HepG2 (cell line): ENCODE results near the gene PAPSS2. TPM values are rescaled to one million over a fixed set of nuclear protein-coding genes. Genes with fewer than 3 reads are reported as not detected.

Experiments used
- ATAC-seq: fragments of 200-7000 bp; cut with Tn5 transposase; 3 replicates; pipeline ENCODE4 v1.9.1; 2020; ENCODE audit warnings: mild to moderate bottlenecking, moderate library complexity
- BruUV-seq: library from RNA; stranded (reverse); fragments of 400-500 nt; replicated peaks from 2 replicates; lab custom pipeline; 2021; lab: Mats Ljungman, UMichigan
- CTCF ChIA-PET: fragments of 300-600 bp; formaldehyde crosslinking; extraction: SDS; loops from one replicate; lab custom pipeline; 2021; ENCODE audit warnings: low total read pairs, inconsistent platforms, low intra/inter-chr PET ratio; lab: Yijun Ruan, JAX
- POLR2A ChIA-PET: fragments of 350-600 bp; sonication (Branson Sonifier 250); formaldehyde crosslinking; loops from one replicate; lab custom pipeline; 2020; ENCODE audit warnings: antibody characterized with exemption, inconsistent platforms; lab: Yijun Ruan, JAX
- DNase-seq: peaks from one replicate; pipeline ENCODE4 v3.0.0-alpha.2; 2015; ENCODE audit warnings: low spot score
- FAIRE-seq: peaks from 3 replicates; lab custom pipeline; 2011; peaks lifted over from hg19 to GRCh38; lab: Jason Lieb, UNC
- H2AFZ ChIP-seq: one replicate; pipeline ENCODE4 v1.6.1; 2011; ENCODE audit warnings: low read length, inconsistent platforms
- H3K27ac ChIP-seq: fragments of 300-600 bp; 3 replicates; pipeline ENCODE4 v1.8.0; 2011; ENCODE audit warnings: mixed run types, mild to moderate bottlenecking, mixed read lengths, low read length, inconsistent platforms; ENCODE audit not compliant: insufficient read depth; ENCODE audit errors: extremely low read length
- H3K27me3 ChIP-seq, 2 experiments: fragments of 200-600 bp in 1 of 2; 2 replicates in 1 of 2; 3 replicates in 1 of 2; pipeline versions ENCODE4 v1.6.0 to v1.8.0; 2011; ENCODE audit warnings: low read length in 2 of 2, mild to moderate bottlenecking in 2 of 2, moderate library complexity in 2 of 2, inconsistent platforms in 1 of 2; ENCODE audit not compliant: insufficient read depth in 2 of 2, control insufficient read depth in 1 of 2
- H3K36me3 ChIP-seq, 2 experiments: fragments of 200-600 bp in 1 of 2; replicated peaks in 1 of 2; 2 replicates in 1 of 2; 3 replicates in 1 of 2; pipeline versions ENCODE4 v1.5.1 to v1.8.0; 2011; ENCODE audit warnings: low read length in 2 of 2, inconsistent platforms in 1 of 2; ENCODE audit not compliant: insufficient read depth in 2 of 2, control insufficient read depth in 1 of 2
- H3K4me1 ChIP-seq: 2 replicates; pipeline ENCODE4 v1.5.1; 2012; ENCODE audit warnings: low read length, inconsistent platforms; ENCODE audit not compliant: insufficient read depth
- H3K4me2 ChIP-seq: 2 replicates; pipeline ENCODE4 v1.6.0; 2011; ENCODE audit warnings: low read depth, low read length, inconsistent platforms
- H3K4me3 ChIP-seq, 3 experiments: fragments of 200-600 bp in 1 of 3; sonication (generic), shearing (Covaris generic) in 1 of 3; replicated peaks in 1 of 3; 2 replicates each; pipeline ENCODE4 v1.5.1; 2011 to 2016; ENCODE audit warnings: low read length in 3 of 3, inconsistent platforms in 2 of 3, low read depth in 2 of 3, mild to moderate bottlenecking in 2 of 3, control low read depth in 1 of 3, mixed read lengths in 1 of 3; ENCODE audit not compliant: insufficient read depth in 1 of 3
- H3K79me2 ChIP-seq: one replicate; pipeline ENCODE4 v1.6.1; 2011; ENCODE audit warnings: low read length, inconsistent platforms; ENCODE audit not compliant: insufficient read depth
- H3K9ac ChIP-seq: 2 replicates; pipeline ENCODE4 v1.6.0; 2011; ENCODE audit warnings: mild to moderate bottlenecking, low read depth, low read length, inconsistent platforms; ENCODE audit not compliant: insufficient read depth
- H3K9me3 ChIP-seq: 2 replicates; pipeline ENCODE4 v1.5.1; 2012; ENCODE audit warnings: mild to moderate bottlenecking, low read length
- H4K20me1 ChIP-seq: 2 replicates; pipeline ENCODE4 v1.6.0; 2011; ENCODE audit warnings: inconsistent platforms, mild to moderate bottlenecking, low read length, moderate library complexity; ENCODE audit not compliant: insufficient read depth
- PHF8 ChIP-seq: sonication (generic); formaldehyde crosslinking; IDR thresholded peaks from 2 replicates; pipeline ENCODE4 v1.5.0; 2020; ENCODE audit warnings: missing genetic modification reagents
- ZNF121 ChIP-seq: sonication (generic); formaldehyde crosslinking; IDR thresholded peaks from 2 replicates; pipeline ENCODE4 v1.5.0; 2020; ENCODE audit warnings: mild to moderate bottlenecking, missing genetic modification reagents
- ZNF496 ChIP-seq: sonication (generic); formaldehyde crosslinking; IDR thresholded peaks from 2 replicates; pipeline ENCODE4 v1.8.1; 2023; ENCODE audit warnings: mild to moderate bottlenecking, moderate library complexity, missing genetic modification reagents; ENCODE audit not compliant: insufficient replicate concordance
- WGBS: methylation state at CpG from one replicate; pipeline ENCODE4 v1.1.6; 2017; ENCODE audit warnings: low lambda C conversion rate; 5-methylcytosine and 5-hydroxymethylcytosine counted together
- in situ Hi-C: cut with HindIII; loops from 2 replicates; pipeline ENCODE4 v1.10.0; 2017; ENCODE audit warnings: low pct_unique_long_range_greater_than_20kb; ENCODE audit not compliant: extremely low pct_ligation_motif_present
- intact Hi-C: fragments of 100-400 bp; cut with micrococcal nuclease; formaldehyde crosslinking; loops from one replicate; pipeline ENCODE4 v1.10.0; 2022; ENCODE audit not compliant: unreplicated experiment
- polyA plus RNA-seq, 8 experiments: library from polyadenylated mRNA; depleted of rRNA in 3 of 8; stranded (reverse) in 7 of 8; unstranded in 1 of 8; fragments of >200 nt; fragmentation: Illumina TruSeq in 4 of 8; extraction: Trizol in 4 of 8; gene quantifications; 2 replicates each; pipeline versions ENCODE4 v1.2.1 to v1.2.3, GENCODE V29; 2011 to 2016; ENCODE audit warnings: low read depth in 4 of 8, missing spikeins in 1 of 8, mixed read lengths in 1 of 8; ENCODE audit not compliant: insufficient read depth in 1 of 8
- total RNA-seq, 5 experiments: library from RNA; depleted of rRNA; stranded (reverse); fragments of >200 nt; fragmentation: Illumina TruSeq; extraction: Trizol; gene quantifications; 2 replicates each; pipeline ENCODE4 v1.2.3, GENCODE V29; 2016; ENCODE audit warnings: low read depth in 1 of 5
- TF ChIP-seq, protein P1 (sequence below): sonication (generic); formaldehyde crosslinking; IDR thresholded peaks from 2 replicates; pipeline ENCODE4 v1.4.0; 2020; ENCODE audit warnings: mild to moderate bottlenecking, missing genetic modification reagents

The PAPSS2 gene
- total and polyA plus RNA-seq, 2 of the 13 experiments (the other 11 are each of a cell fraction or from before 2014, with no cell fraction given) = 0.11 to 0.12 TPM

DNA sequence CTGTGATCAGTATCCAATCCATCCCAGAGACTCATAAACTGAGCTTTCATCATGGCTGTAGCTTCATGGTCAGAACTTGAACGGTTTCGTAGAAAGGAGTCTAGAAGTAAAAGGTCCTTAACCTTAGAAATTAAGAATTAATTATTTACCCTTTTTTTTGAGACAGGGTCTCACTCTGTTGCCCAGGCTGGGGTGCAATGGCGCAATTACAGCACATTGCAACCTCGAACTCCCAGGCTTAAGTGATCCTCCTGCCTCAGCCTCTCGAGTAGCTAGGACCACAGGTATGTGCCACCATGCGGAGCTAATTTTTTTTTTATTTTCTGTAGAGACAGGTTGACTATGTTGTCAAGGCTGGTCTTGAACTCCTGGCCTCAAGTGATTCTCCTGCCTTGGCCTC lies 116.7 kb downstream of the PAPSS2 start:
- no peaks in the 10 kb centered on the region for H4K20me1 ChIP-seq
- no peak overlapping the region for H3K27ac ChIP-seq
- ChIA-PET CTCF (no interaction called here), POLR2A (no interaction called here)
- no peak for FAIRE-seq
- H3K36me3 ChIP-seq = peaks cover 6 to 32% of the 10 kb centered on the region in 2 experiments; a peak in 4 of 5 replicates
- no peaks in the 10 kb centered on the region for H3K9me3 ChIP-seq
- 97% methylated on average over 6 of the region's 6 CpGs for WGBS
- H3K27me3 ChIP-seq = no peaks in the 10 kb centered on the region
- H3K4me3 ChIP-seq = no peak overlapping the region
- TF ChIP-seq PHF8 (CRISPR knock-in tag) = no peak
- 0 out of 2 replicates have a peak, but pooled peaks have one; percentile 14 for TF ChIP-seq ZNF121 (CRISPR knock-in tag)
- TF ChIP-seq, all 625 proteins: peak for 1
- H3K4me2 ChIP-seq = no peak overlapping the region
- intact Hi-C loops = no loop called here
- BruUV-seq = no TSS peak
- H3K4me1 ChIP-seq = no peaks in the 10 kb centered on the region
- ATAC-seq (no peak), DNase-seq (no peak)
- no peaks in the 10 kb centered on the region for H3K79me2 ChIP-seq
- H3K9ac ChIP-seq = no peak overlapping the region
- no peak overlapping the region for H2AFZ ChIP-seq
- in situ Hi-C loops = no loop called here

DNA sequence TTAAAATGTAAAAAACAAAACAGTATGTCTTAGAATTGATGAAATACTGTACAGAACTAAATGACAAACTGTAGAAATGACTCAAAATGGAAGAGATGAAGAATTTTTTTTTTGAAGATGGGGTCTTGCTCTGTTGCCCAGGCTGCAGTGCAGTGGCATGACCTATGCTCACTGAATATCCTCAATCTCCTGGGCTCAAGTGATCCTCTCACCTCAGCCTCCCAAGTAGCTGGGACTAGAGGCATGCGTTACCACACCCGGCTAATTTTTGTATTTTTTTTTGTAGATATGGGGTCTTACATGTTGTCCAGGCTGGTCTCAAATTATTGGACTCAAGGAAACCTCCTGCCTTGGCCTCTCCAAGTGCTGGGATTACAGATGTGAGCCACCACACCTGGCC lies 121.9 kb downstream of the PAPSS2 start:
- H3K27me3 ChIP-seq = no peaks in the 10 kb centered on the region
- H4K20me1 ChIP-seq = no peaks in the 10 kb centered on the region
- H3K36me3 ChIP-seq = peaks cover 5 to 46% of the 10 kb centered on the region in 2 experiments; a peak in 4 of 5 replicates
- FAIRE-seq = no peak
- no peak for DNase-seq
- no peaks in the 10 kb centered on the region for H3K9me3 ChIP-seq
- H3K9ac ChIP-seq = no peak overlapping the region
- POLR2A ChIA-PET = no interaction called here
- ATAC-seq = no peak
- H3K27ac ChIP-seq = no peak overlapping the region
- no peaks in the 10 kb centered on the region for H3K4me1 ChIP-seq
- in situ Hi-C loops = no loop called here
- TF ChIP-seq, protein P1, sequence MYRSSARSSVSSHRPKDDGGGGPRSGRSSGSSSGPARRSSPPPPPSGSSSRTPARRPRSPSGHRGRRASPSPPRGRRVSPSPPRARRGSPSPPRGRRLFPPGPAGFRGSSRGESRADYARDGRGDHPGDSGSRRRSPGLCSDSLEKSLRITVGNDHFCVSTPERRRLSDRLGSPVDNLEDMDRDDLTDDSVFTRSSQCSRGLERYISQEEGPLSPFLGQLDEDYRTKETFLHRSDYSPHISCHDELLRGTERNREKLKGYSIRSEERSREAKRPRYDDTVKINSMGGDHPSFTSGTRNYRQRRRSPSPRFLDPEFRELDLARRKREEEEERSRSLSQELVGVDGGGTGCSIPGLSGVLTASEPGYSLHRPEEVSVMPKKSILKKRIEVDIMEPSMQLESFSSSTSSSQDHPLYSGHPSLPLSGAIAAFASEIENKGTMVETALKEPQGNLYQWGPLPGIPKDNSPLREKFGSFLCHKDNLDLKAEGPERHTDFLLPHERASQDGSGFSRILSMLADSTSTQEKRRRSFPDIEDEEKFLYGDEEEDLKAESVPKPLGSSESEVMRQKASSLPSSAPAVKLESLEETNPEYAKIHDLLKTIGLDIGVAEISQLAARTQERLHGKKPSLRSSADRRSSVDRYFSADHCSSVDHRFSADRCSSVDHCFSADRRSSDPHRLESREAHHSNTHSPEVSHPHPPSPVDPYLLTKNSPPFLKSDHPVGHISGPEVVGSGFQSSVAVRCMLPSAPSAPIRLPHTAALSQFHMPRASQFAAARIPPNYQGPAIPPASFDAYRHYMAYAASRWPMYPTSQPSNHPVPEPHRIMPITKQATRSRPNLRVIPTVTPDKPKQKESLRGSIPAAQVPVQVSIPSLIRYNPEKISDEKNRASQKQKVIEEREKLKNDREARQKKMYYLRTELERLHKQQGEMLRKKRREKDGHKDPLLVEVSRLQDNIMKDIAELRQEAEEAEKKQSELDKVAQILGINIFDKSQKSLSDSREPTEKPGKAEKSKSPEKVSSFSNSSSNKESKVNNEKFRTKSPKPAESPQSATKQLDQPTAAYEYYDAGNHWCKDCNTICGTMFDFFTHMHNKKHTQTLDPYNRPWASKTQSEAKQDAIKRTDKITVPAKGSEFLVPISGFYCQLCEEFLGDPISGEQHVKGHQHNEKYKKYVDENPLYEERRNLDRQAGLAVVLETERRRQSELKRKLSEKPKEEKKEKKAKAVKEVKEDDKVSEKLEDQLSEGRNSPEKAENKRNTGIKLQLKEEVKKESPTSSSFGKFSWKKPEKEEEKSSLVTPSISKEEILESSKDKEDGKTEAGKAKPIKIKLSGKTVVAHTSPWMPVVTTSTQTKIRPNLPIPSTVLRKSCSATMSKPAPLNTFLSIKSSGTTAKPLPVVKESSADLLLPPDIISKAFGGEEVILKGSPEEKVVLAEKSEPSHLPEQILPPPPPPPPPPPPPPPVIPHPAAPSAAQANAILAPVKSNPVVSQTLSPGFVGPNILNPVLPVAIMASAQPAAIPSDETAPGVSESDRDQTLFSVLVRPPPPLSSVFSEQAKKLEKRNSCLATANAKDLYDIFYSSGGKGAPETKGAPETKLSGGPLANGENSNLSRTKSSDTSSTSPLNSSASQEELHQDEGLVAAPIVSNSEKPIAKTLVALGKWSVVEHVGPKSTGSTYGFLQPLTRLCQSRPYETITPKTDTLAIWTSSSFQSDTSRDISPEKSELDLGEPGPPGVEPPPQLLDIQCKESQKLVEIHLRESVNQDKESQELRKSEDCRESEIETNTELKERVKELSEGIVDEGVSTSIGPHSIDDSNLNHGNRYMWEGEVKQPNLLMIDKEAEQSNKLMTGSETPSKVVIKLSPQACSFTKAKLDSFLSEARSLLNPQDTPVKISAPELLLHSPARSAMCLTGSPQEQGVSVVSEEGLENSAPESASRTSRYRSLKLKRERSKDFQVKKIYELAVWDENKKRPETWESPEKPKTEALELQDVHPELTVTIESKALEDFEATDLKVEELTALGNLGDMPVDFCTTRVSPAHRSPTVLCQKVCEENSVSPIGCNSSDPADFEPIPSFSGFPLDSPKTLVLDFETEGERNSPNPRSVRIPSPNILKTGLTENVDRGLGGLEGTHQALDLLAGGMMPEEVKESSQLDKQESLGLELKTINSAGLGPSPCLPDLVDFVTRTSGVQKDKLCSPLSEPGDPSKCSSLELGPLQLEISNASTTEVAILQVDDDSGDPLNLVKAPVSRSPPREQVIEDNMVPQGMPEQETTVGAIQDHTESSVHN = no peak
- TF ChIP-seq ZNF121 (CRISPR knock-in tag) (peak; percentile 87), ZNF496 (CRISPR knock-in tag) (no peak)
- intact Hi-C loops = no loop called here
- no peak overlapping the region for H2AFZ ChIP-seq
- CTCF ChIA-PET = no interaction called here
- WGBS = 100% methylated on average over 2 of the region's 2 CpGs
- no peak overlapping the region for H3K4me3 ChIP-seq
- no peak overlapping the region for H3K4me2 ChIP-seq
- H3K79me2 ChIP-seq = no peaks in the 10 kb centered on the region
- BruUV-seq = no TSS peak
